HCT116 (cell line): Measurements from ENCODE around the gene TMEM178B. TPM values are rescaled to one million over a fixed set of nuclear protein-coding genes. Genes with fewer than 3 reads are reported as not detected.

Source experiments
- ATAC-seq: fragments of 200-7000 bp; cut with Tn5 transposase; 2 replicates; pipeline ENCODE4 v1.9.1; 2020; ENCODE audit warnings: mild to moderate bottlenecking, moderate library complexity
- BruUV-seq: library from RNA; stranded (reverse); fragments of 400-500 nt; replicated peaks from 2 replicates; lab custom pipeline; 2021; lab: Mats Ljungman, UMichigan
- CTCF ChIA-PET: fragments of 300-600 bp; sonication (Branson Sonifier 250); formaldehyde crosslinking; loops from one replicate; lab custom pipeline; 2021; ENCODE audit warnings: antibody characterized with exemption; lab: Charles Lee
- POLR2A ChIA-PET: fragments of 300-600, 350-600 bp; sonication (Branson Sonifier 250); formaldehyde crosslinking; loops from one replicate; lab custom pipeline; 2021; ENCODE audit warnings: antibody characterized with exemption; lab: Charles Lee
- RAD21 ChIA-PET, 2 experiments: fragments of 300-600 bp; sonication (Branson Sonifier 250); formaldehyde crosslinking; loops; one replicate each; lab custom pipeline; 2023; ENCODE audit warnings: low total read pairs in 2 of 2; ENCODE audit not compliant: uncharacterized antibody in 2 of 2, unreplicated experiment in 2 of 2, low non-redundant PET in 1 of 2; lab: Charles Lee
- DNase-seq: peaks from one replicate; pipeline ENCODE4 v3.0.0-alpha.2; 2010; ENCODE audit warnings: low read depth, low spot score
- H2AFZ ChIP-seq: fragments of 200-600 bp; shearing (Covaris generic), sonication (generic); 2 replicates; pipeline ENCODE4 v1.6.1; 2017; ENCODE audit warnings: low read depth, mixed run types, mixed read lengths, antibody characterized with exemption, low read length; ENCODE audit not compliant: poor library complexity, severe bottlenecking
- H3K27ac ChIP-seq: 2 replicates; pipeline ENCODE4 v1.5.1; 2012; ENCODE audit warnings: low read depth, low read length
- H3K27me3 ChIP-seq: fragments of 200-600 bp; sonication (generic); 2 replicates; pipeline ENCODE4 v1.6.1; 2016; ENCODE audit warnings: mixed run types, low read length, mixed read lengths; ENCODE audit not compliant: insufficient read depth
- H3K36me3 ChIP-seq, 2 experiments: fragments of 200-500 bp in 1 of 2; fragments of 200-600 bp in 1 of 2; sonication (Bioruptor generic) in 1 of 2; sonication (generic) in 1 of 2; 2 replicates each; pipeline versions ENCODE4 v1.5.1 to v1.6.1; 2014 to 2016; ENCODE audit warnings: low read length in 2 of 2, inconsistent platforms in 1 of 2, mixed read lengths in 1 of 2, mixed run types in 1 of 2; ENCODE audit not compliant: insufficient read depth in 2 of 2, control insufficient read depth in 1 of 2
- H3K4me1 ChIP-seq, 2 experiments: fragments of 200-600 bp in 1 of 2; sonication (generic) in 1 of 2; 2 replicates each; pipeline versions ENCODE4 v1.5.1 to v1.6.1; 2012 to 2017; ENCODE audit warnings: low read length in 2 of 2, inconsistent platforms in 1 of 2, mild to moderate bottlenecking in 1 of 2, mixed read lengths in 1 of 2, mixed run types in 1 of 2, moderate library complexity in 1 of 2; ENCODE audit not compliant: insufficient read depth in 2 of 2, control insufficient read depth in 1 of 2
- H3K4me2 ChIP-seq: fragments of 200-600 bp; sonication (generic); 2 replicates; pipeline ENCODE4 v1.6.1; 2017; ENCODE audit warnings: mixed run types, low read length, mixed read lengths
- H3K4me3 ChIP-seq, 2 experiments: fragments of 200-600 bp in 1 of 2; sonication (generic) in 1 of 2; replicated peaks in 1 of 2; 2 replicates each; pipeline ENCODE4 v1.5.1; 2011 to 2016; ENCODE audit warnings: low read length in 2 of 2, control low read depth in 1 of 2, low read depth in 1 of 2, mild to moderate bottlenecking in 1 of 2, mixed read lengths in 1 of 2, mixed run types in 1 of 2
- H3K79me2 ChIP-seq: fragments of 200-600 bp; sonication (generic); 2 replicates; pipeline ENCODE4 v1.6.1; 2017; ENCODE audit warnings: mild to moderate bottlenecking, mixed run types, low read length, moderate library complexity, mixed read lengths; ENCODE audit not compliant: insufficient read depth
- H3K9ac ChIP-seq: fragments of 200-600 bp; sonication (generic); 2 replicates; pipeline ENCODE4 v1.6.1; 2016; ENCODE audit warnings: low read length, mixed read lengths
- H3K9me2 ChIP-seq: fragments of 200-600 bp; sonication (generic), shearing (Covaris generic); 2 replicates; pipeline ENCODE4 v1.6.1; 2017; ENCODE audit warnings: mixed run types, mild to moderate bottlenecking, moderate library complexity; ENCODE audit not compliant: insufficient read depth
- H3K9me3 ChIP-seq, 2 experiments: fragments of 200-500 bp in 1 of 2; fragments of 200-600 bp in 1 of 2; sonication (Bioruptor generic) in 1 of 2; sonication (generic) in 1 of 2; 2 replicates each; pipeline ENCODE4 v1.6.1; 2014 to 2017; ENCODE audit warnings: low read length in 2 of 2, mixed read lengths in 2 of 2, inconsistent platforms in 1 of 2, low read depth in 1 of 2, mild to moderate bottlenecking in 1 of 2, mixed run types in 1 of 2, moderate library complexity in 1 of 2; ENCODE audit not compliant: control insufficient read depth in 1 of 2, insufficient read depth in 1 of 2
- H4K20me1 ChIP-seq: fragments of 200-600 bp; sonication (generic), shearing (Covaris generic); 2 replicates; pipeline ENCODE4 v1.6.1; 2017; ENCODE audit warnings: mixed run types, mild to moderate bottlenecking, moderate library complexity; ENCODE audit not compliant: insufficient read depth
- CBX3 ChIP-seq: IDR thresholded peaks from 2 replicates; pipeline ENCODE4 v1.6.1; 2012; ENCODE audit warnings: low read depth
- CEBPB ChIP-seq: IDR thresholded peaks from 2 replicates; pipeline ENCODE4 v1.6.1; 2012; ENCODE audit warnings: low read depth
- CTCF ChIP-seq, 3 experiments: fragments of 200-600 bp in 1 of 3; sonication (generic) in 1 of 3; IDR thresholded peaks in 2 of 3; conservative IDR thresholded peaks in 1 of 3; 2 replicates each; pipeline ENCODE4 v1.5.1; 2012 to 2017; ENCODE audit warnings: low read depth in 2 of 3, low read length in 2 of 3, antibody characterized with exemption in 1 of 3, borderline replicate concordance in 1 of 3, control low read depth in 1 of 3, mild to moderate bottlenecking in 1 of 3, mixed read lengths in 1 of 3, mixed run types in 1 of 3, moderate library complexity in 1 of 3; ENCODE audit not compliant: insufficient read depth in 1 of 3
- EGR1 ChIP-seq: IDR thresholded peaks from 2 replicates; pipeline ENCODE4 v1.6.1; 2012; ENCODE audit warnings: low read depth
- ELF1 ChIP-seq: IDR thresholded peaks from 2 replicates; pipeline ENCODE4 v1.6.1; 2012; ENCODE audit warnings: low read depth, borderline replicate concordance
- EZH2 ChIP-seq: fragments of 200-600 bp; sonication (generic); IDR thresholded peaks from 2 replicates; pipeline ENCODE4 v1.6.1; 2017; ENCODE audit warnings: antibody characterized with exemption, mixed run types
- EZH2phosphoT487 ChIP-seq: fragments of 200-600 bp; IDR thresholded peaks from 2 replicates; pipeline ENCODE4 v1.6.1; 2018; ENCODE audit warnings: antibody characterized with exemption, borderline replicate concordance
- RAD21 ChIP-seq: IDR thresholded peaks from 2 replicates; pipeline ENCODE4 v1.6.1; 2012; ENCODE audit warnings: low read depth, mild to moderate bottlenecking
- REST ChIP-seq: IDR thresholded peaks from 2 replicates; pipeline ENCODE4 v1.6.1; 2012; ENCODE audit warnings: low read depth
- SP1 ChIP-seq: IDR thresholded peaks from 2 replicates; pipeline ENCODE4 v1.6.1; 2012; ENCODE audit warnings: low read depth
- SRF ChIP-seq: IDR thresholded peaks from 2 replicates; pipeline ENCODE4 v1.6.1; 2012; ENCODE audit warnings: low read depth
- TCF7L2 ChIP-seq: IDR thresholded peaks from 2 replicates; pipeline ENCODE4 v1.7.0; 2011; ENCODE audit warnings: borderline replicate concordance, inconsistent platforms; ENCODE audit not compliant: insufficient read depth, insufficient read length; ENCODE audit errors: extremely low read depth
- ZFX ChIP-seq: fragments of 450-650 bp; IDR thresholded peaks from 2 replicates; pipeline ENCODE4 v1.6.1; 2017
- intact Hi-C: fragments of 100-400 bp; cut with micrococcal nuclease; formaldehyde crosslinking; loops from 2 replicates; pipeline ENCODE4 v1.10.0; 2022
- total RNA-seq: library from RNA; stranded (reverse); gene quantifications from one replicate; pipeline ENCODE4 v1.2.1, GENCODE V29; 2021; ENCODE audit not compliant: unreplicated experiment
- TF ChIP-seq, protein P1 (sequence below): IDR thresholded peaks from 2 replicates; pipeline ENCODE4 v1.6.1; 2012

Gene TMEM178B
- total RNA-seq, 1 experiment from 2014 or later: 0.02 TPM

GRCh38 chr7:141356161-141356560 lies 282.3 kb downstream of the TMEM178B start:
- no peaks in the 10 kb centered on the region for H3K9me3 ChIP-seq
- intact Hi-C loops: no loop called here
- no TSS peak for BruUV-seq
- no peaks in the 10 kb centered on the region for H3K4me1 ChIP-seq
- H3K27me3 ChIP-seq: peaks cover 18% of the 10 kb centered on the region; the same call in 1 of the 2 replicates
- no peak for ATAC-seq
- no peaks in the 10 kb centered on the region for H3K9me2 ChIP-seq
- H3K4me3 ChIP-seq: no peak overlapping the region
- no peaks in the 10 kb centered on the region for H3K79me2 ChIP-seq
- H2AFZ ChIP-seq: no peak overlapping the region
- no peak overlapping the region for H3K9ac ChIP-seq
- no peak for TF ChIP-seq CBX3
- no peak for TF ChIP-seq ELF1
- TF ChIP-seq RAD21: no peak
- TF ChIP-seq, protein P1, sequence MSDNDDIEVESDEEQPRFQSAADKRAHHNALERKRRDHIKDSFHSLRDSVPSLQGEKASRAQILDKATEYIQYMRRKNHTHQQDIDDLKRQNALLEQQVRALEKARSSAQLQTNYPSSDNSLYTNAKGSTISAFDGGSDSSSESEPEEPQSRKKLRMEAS: no peak
- no peak for TF ChIP-seq TCF7L2
- TF ChIP-seq CEBPB: no peak
- no peak for TF ChIP-seq CTCF (IDR thresholded peaks at IDR 0.05 in 2 of 3, conservative IDR thresholded peaks at IDR 0.05 in 1 of 3; ENCODE audit: borderline replicate concordance in 1 of 3, insufficient read depth in 1 of 3, low read depth in 2 of 3, low read length in 2 of 3)
- no peak for TF ChIP-seq EGR1
- no peak for TF ChIP-seq SRF
- no peak for TF ChIP-seq EZH2
- no peak for TF ChIP-seq EZH2phosphoT487
- TF ChIP-seq SP1: no peak
- TF ChIP-seq ZFX: no peak
- no peak for TF ChIP-seq REST
- H3K36me3 ChIP-seq: no peaks in the 10 kb centered on the region
- H4K20me1 ChIP-seq: no peaks in the 10 kb centered on the region
- POLR2A ChIA-PET: no interaction called here
- no peak overlapping the region for H3K4me2 ChIP-seq
- RAD21 ChIA-PET: no interaction called here
- H3K27ac ChIP-seq: no peak overlapping the region
- no peak for DNase-seq
- CTCF ChIA-PET: no interaction called here
